IMR-90 (cell line): Measurements from ENCODE around the gene GRID1.

Experiments
- BHLHE40 ChIP-seq: fragments of 150-350 bp; IDR thresholded peaks from 2 replicates; pipeline ENCODE4 v1.6.1; 2016; ENCODE audit warnings: mild to moderate bottlenecking, low read depth, low read length
- CEBPB ChIP-seq: IDR thresholded peaks from 2 replicates; pipeline ENCODE4 v1.6.1; 2012; ENCODE audit warnings: low read depth, low read length, improper control_type of control experiment
- CHD1 ChIP-seq: IDR thresholded peaks from 2 replicates; pipeline ENCODE4 v1.6.1; 2012; ENCODE audit warnings: low read depth, low read length, improper control_type of control experiment
- CTCF ChIP-seq: conservative IDR thresholded peaks from 2 replicates; pipeline ENCODE4 v1.5.1; 2012; ENCODE audit warnings: mild to moderate bottlenecking, low read depth, low read length, improper control_type of control experiment
- MAZ ChIP-seq: IDR thresholded peaks from 2 replicates; pipeline ENCODE4 v1.6.1; 2012; ENCODE audit warnings: low read depth, mild to moderate bottlenecking, low read length, improper control_type of control experiment, moderate library complexity, borderline replicate concordance
- POLR2A ChIP-seq: IDR thresholded peaks from 2 replicates; pipeline ENCODE4 v1.6.1; 2012; ENCODE audit warnings: mild to moderate bottlenecking, low read depth, low read length
- RAD21 ChIP-seq: IDR thresholded peaks from 2 replicates; pipeline ENCODE4 v1.6.1; 2012; ENCODE audit warnings: low read length, improper control_type of control experiment
- RFX5 ChIP-seq: IDR thresholded peaks from 2 replicates; pipeline ENCODE4 v1.8.0; 2012; ENCODE audit warnings: low read depth, mild to moderate bottlenecking, low read length, moderate library complexity
- SMC3 ChIP-seq: fragments of 150-350 bp; IDR thresholded peaks from 2 replicates; pipeline ENCODE4 v1.6.1; 2016; ENCODE audit warnings: low read depth, mild to moderate bottlenecking, antibody characterized with exemption, low read length, moderate library complexity
- TF ChIP-seq, protein P1 (sequence below): fragments of 150-350 bp; IDR thresholded peaks from 2 replicates; pipeline ENCODE4 v1.6.1; 2017; ENCODE audit warnings: mild to moderate bottlenecking, antibody characterized with exemption, low read length, low read depth

- TF ChIP-seq POLR2A, result no peak
- TF ChIP-seq CTCF, result no peak
- no peak for TF ChIP-seq RAD21
- no peak for TF ChIP-seq MAZ
- no peak for TF ChIP-seq CEBPB
- TF ChIP-seq BHLHE40, result no peak
- TF ChIP-seq, protein P1, sequence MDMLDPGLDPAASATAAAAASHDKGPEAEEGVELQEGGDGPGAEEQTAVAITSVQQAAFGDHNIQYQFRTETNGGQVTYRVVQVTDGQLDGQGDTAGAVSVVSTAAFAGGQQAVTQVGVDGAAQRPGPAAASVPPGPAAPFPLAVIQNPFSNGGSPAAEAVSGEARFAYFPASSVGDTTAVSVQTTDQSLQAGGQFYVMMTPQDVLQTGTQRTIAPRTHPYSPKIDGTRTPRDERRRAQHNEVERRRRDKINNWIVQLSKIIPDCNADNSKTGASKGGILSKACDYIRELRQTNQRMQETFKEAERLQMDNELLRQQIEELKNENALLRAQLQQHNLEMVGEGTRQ, result no peak
- no peak for TF ChIP-seq CHD1
- no peak for TF ChIP-seq RFX5
- TF ChIP-seq SMC3, result no peak
Measured at GRCh38 chr10:86298501-86299001, 68.0 kb downstream of the GRID1 start.
